H1 (cell line): ENCODE measurements around the gene MAP4K4. TPM values are rescaled to one million over a fixed set of nuclear protein-coding genes. Genes with fewer than 3 reads are reported as not detected.

Source experiments
- BACH1 ChIP-seq: IDR thresholded peaks from 2 replicates; pipeline ENCODE4 v1.6.1; 2012; ENCODE audit warnings: low read length, improper control_type of control experiment
- CTCF ChIP-seq, 3 experiments: IDR thresholded peaks; 1 replicate in 2 of 3; 2 replicates in 1 of 3; pipeline versions ENCODE4 v1.5.1 to v1.6.1; 2011; ENCODE audit warnings: low read length in 3 of 3, mild to moderate bottlenecking in 3 of 3, inconsistent platforms in 2 of 3, low read depth in 1 of 3, moderate library complexity in 1 of 3; ENCODE audit not compliant: insufficient read depth in 1 of 3; ENCODE audit errors: control extremely low read depth in 1 of 3
- GTF2F1 ChIP-seq: IDR thresholded peaks from 2 replicates; pipeline ENCODE4 v1.6.1; 2012; ENCODE audit warnings: low read depth, low read length, improper control_type of control experiment, borderline replicate concordance
- JUND ChIP-seq: IDR thresholded peaks from 2 replicates; pipeline ENCODE4 v1.6.1; 2011; ENCODE audit warnings: mild to moderate bottlenecking, improper control_type of control experiment, low read length
- USF2 ChIP-seq: IDR thresholded peaks from 2 replicates; pipeline ENCODE4 v1.6.1; 2011; ENCODE audit warnings: low read length, improper control_type of control experiment
- polyA plus RNA-seq, 7 experiments: library from polyadenylated mRNA; depleted of rRNA in 3 of 7; stranded (reverse) in 5 of 7; unstranded in 2 of 7; fragments of >200 nt in 5 of 7; fragments of 200-250 nt in 2 of 7; gene quantifications; 1 replicate in 5 of 7; 2 replicates in 1 of 7; 4 replicates in 1 of 7; pipeline versions ENCODE4 v1.2.1 to v1.2.3, GENCODE V29; 2011 to 2013; ENCODE audit warnings: missing spikeins in 2 of 7, mixed read lengths in 2 of 7
- total RNA-seq: library from RNA; stranded (reverse); fragmentation: NEBNext Ultra II Directional; extraction: Animal tissue kit (Norgen Biotek cat#: 25700); gene quantifications from 2 replicates; pipeline ENCODE4 v1.2.1, GENCODE V29; 2021

Gene MAP4K4
- total and polyA plus RNA-seq, 2 of the 8 experiments (the other 6 are each of a cell fraction or from before 2014, with no cell fraction given) = 53.2 to 138 TPM

GRCh38 chr2:101912545-101912944 is 215.0 kb downstream of the MAP4K4 start (continued):
- no peak for TF ChIP-seq CTCF (IDR thresholded peaks at IDR 0.05; ENCODE audit: control extremely low read depth in 1 of 3, insufficient read depth in 1 of 3, low read depth in 1 of 3, low read length in 3 of 3)
- TF ChIP-seq GTF2F1 = no peak
- no peak for TF ChIP-seq BACH1
- no peak for TF ChIP-seq USF2
- TF ChIP-seq JUND = no peak
